Gastrocnemius medialis (tissue), 4 donors: ENCODE data around the gene PARD3.

ENCODE experiments used
- POLR2A ChIP-seq, 2 donors: fragments of 450-650 bp; IDR thresholded peaks; one replicate each; pipeline ENCODE4 v1.6.1; 2017; ENCODE audit warnings: antibody characterized with exemption in 2 of 2, mild to moderate bottlenecking in 2 of 2, moderate library complexity in 2 of 2
- TF ChIP-seq, protein P1 (sequence below), 5 experiments: fragments of 450-650 bp in 3 of 5; fragments of 200-600 bp in 2 of 5; sonication (generic) in 2 of 5; IDR thresholded peaks in 4 of 5; conservative IDR thresholded peaks in 1 of 5; 1 replicate in 4 of 5; 2 replicates in 1 of 5; pipeline ENCODE4 v1.5.1; 2016 to 2019; ENCODE audit warnings: antibody characterized with exemption in 5 of 5, mild to moderate bottlenecking in 3 of 5, moderate library complexity in 3 of 5

DNA sequence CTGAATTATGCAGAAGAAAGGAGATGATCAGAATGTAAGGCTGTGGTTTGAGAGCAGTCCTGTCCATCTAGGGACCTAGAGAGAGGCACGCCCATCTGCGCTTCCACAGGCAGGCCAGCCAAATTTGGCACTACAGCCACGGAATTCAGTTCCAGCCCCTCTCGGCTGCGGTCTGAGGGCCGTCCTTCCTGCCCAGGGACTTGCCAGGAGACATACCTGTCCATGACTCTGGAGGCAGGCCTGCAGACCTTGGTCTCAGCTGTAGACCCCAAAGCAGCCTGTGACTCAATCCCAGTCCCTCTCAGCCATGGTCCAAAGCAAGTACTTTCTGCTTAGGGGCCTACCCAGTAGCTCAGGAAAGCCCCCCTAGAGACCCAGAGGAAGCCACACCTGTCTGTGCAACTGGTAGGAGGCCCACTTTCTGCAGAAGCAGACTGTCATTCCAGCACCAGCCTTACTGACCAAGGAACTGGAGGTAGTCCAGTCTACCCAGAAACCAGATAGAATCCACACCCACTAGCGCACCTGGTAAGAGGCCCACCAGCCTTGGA is 720.9 kb downstream of the PARD3 start:
- TF ChIP-seq, protein P1, sequence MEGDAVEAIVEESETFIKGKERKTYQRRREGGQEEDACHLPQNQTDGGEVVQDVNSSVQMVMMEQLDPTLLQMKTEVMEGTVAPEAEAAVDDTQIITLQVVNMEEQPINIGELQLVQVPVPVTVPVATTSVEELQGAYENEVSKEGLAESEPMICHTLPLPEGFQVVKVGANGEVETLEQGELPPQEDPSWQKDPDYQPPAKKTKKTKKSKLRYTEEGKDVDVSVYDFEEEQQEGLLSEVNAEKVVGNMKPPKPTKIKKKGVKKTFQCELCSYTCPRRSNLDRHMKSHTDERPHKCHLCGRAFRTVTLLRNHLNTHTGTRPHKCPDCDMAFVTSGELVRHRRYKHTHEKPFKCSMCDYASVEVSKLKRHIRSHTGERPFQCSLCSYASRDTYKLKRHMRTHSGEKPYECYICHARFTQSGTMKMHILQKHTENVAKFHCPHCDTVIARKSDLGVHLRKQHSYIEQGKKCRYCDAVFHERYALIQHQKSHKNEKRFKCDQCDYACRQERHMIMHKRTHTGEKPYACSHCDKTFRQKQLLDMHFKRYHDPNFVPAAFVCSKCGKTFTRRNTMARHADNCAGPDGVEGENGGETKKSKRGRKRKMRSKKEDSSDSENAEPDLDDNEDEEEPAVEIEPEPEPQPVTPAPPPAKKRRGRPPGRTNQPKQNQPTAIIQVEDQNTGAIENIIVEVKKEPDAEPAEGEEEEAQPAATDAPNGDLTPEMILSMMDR (IDR thresholded peaks at IDR 0.05 in 4 of 5, conservative IDR thresholded peaks at IDR 0.05 in 1 of 5) = no peak
- TF ChIP-seq POLR2A (IDR thresholded peaks at IDR 0.05) = no peak
